H1 (cell line): ENCODE results near the gene PGK1. TPM values are rescaled to one million over a fixed set of nuclear protein-coding genes. Genes with fewer than 3 reads are reported as not detected.

Source experiments
- CHD7 ChIP-seq: fragments of 300-600 bp; sonication (generic); IDR thresholded peaks from 2 replicates; pipeline ENCODE4 v1.7.1; 2012; ENCODE audit warnings: low read length, moderate library complexity, mild to moderate bottlenecking, inconsistent platforms; ENCODE audit not compliant: insufficient replicate concordance
- GABPA ChIP-seq: IDR thresholded peaks from 2 replicates; pipeline ENCODE4 v1.6.1; 2011; ENCODE audit warnings: mild to moderate bottlenecking, low read length, moderate library complexity, borderline replicate concordance; ENCODE audit not compliant: insufficient read depth
- KDM1A ChIP-seq: fragments of 200-600, 300-600 bp; sonication (generic); IDR thresholded peaks from 2 replicates; pipeline ENCODE4 v1.7.1; 2016; ENCODE audit warnings: mild to moderate bottlenecking, low read length, borderline replicate concordance
- SIX5 ChIP-seq: IDR thresholded peaks from 2 replicates; pipeline ENCODE4 v1.6.1; 2011; ENCODE audit warnings: mild to moderate bottlenecking, low read depth, low read length
- polyA plus RNA-seq, 7 experiments: library from polyadenylated mRNA; depleted of rRNA in 3 of 7; stranded (reverse) in 5 of 7; unstranded in 2 of 7; fragments of >200 nt in 5 of 7; fragments of 200-250 nt in 2 of 7; gene quantifications; 1 replicate in 5 of 7; 2 replicates in 1 of 7; 4 replicates in 1 of 7; pipeline versions ENCODE4 v1.2.1 to v1.2.3, GENCODE V29; 2011 to 2013; ENCODE audit warnings: missing spikeins in 2 of 7, mixed read lengths in 2 of 7
- total RNA-seq: library from RNA; stranded (reverse); fragmentation: NEBNext Ultra II Directional; extraction: Animal tissue kit (Norgen Biotek cat#: 25700); gene quantifications from 2 replicates; pipeline ENCODE4 v1.2.1, GENCODE V29; 2021

The PGK1 gene
- total and polyA plus RNA-seq, 2 of the 8 experiments (the other 6 are each of a cell fraction or from before 2014, with no cell fraction given): 328 to 427 TPM

- TF ChIP-seq CHD7 (no peak), SIX5 (no peak), KDM1A (no peak), GABPA (no peak)
These were observed 2.0 kb upstream of the PGK1 start (continued) for GRCh38 chrX:78102091-78102490.
